Activated CD8-positive, alpha-beta memory T cell treated with anti-CD3 and anti-CD28 coated beads, Interleukin-2, amount 50 U/mL, for 24 hours (primary cell): ENCODE data around the gene ERICH6B.
"Not testable (repeated sequence)": the region's sequence is repeated elsewhere in the genome, so short reads cannot be mapped to it uniquely, and the experiment has no call there.

ENCODE experiments used
- DNase-seq: peaks from one replicate; pipeline ENCODE4 v3.0.0-alpha.2; 2020; ENCODE audit errors: extremely low read depth

ERICH6B gene

GRCh38 chr13:45615501-45616101, at the start of gene ERICH6B:
Gene ERICH6B, minus strand, starts transcription at chr13:45615739. Its CDS starts 18,734 bp downstream, at chr13:45597005.
- DNase-seq = no peak

DNA sequence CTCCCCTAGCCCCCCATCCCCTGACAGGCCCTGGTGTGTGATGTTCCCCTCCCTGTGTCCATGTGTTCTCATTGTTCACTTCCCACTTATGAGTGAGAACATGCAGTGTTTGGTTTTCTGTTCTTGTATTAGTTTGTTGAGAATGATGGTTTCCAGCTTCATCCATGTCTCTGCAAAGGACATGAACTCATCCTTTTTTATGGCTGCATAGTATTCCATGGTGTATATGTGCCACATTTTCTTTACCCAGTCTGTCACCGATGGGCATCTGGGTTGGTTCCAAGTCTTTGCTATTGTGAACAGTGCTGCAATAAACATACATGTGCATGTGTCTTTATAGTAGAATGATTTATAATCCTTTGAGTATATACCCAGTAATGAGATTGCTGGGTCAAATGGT, 47.4 kb upstream of the ERICH6B start:
- DNase-seq = not testable (repeated sequence)

DNA sequence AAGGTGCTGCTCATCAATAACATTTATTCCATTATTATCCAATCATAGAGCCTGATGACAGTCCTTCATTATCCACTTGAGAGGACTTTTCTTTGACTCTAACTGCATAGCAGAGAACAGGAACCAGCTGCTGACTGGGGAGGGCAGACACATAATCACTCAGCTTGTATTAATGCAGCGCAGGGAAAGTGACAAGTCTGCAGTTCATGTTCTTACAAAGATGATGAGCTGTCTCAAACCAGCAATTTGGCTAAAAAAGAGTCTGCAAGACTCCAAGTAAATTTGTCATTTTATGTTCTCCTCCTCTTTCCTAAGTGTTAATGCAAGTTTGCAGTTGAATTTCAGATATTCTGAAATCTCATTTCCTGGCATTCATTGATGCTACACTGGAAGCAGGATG, 46.6 kb upstream of the ERICH6B start:
- DNase-seq = no peak

DNA sequence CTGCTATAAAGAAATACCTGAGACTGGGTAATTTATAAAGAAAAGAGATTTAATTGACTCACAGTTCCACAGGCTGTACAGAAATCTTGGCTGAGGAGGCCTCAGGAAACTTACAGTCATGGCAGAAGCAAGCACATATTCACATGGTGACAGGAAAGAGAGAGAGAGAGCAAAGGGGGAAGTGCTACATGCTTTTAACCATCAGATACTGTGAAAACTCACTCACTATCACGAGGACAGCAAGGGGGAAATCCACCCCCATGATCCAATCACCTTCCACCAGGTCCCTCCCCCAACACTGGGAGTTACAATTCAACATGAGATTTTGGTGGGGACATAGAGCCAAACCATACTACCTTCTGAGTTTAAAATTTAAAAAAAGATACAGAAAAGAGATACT, 44.9 kb upstream of the ERICH6B start:
- not testable (repeated sequence) for DNase-seq

GRCh38 chr13:45659536-45659935, 44.0 kb upstream of the ERICH6B start:
- no peak for DNase-seq

DNA sequence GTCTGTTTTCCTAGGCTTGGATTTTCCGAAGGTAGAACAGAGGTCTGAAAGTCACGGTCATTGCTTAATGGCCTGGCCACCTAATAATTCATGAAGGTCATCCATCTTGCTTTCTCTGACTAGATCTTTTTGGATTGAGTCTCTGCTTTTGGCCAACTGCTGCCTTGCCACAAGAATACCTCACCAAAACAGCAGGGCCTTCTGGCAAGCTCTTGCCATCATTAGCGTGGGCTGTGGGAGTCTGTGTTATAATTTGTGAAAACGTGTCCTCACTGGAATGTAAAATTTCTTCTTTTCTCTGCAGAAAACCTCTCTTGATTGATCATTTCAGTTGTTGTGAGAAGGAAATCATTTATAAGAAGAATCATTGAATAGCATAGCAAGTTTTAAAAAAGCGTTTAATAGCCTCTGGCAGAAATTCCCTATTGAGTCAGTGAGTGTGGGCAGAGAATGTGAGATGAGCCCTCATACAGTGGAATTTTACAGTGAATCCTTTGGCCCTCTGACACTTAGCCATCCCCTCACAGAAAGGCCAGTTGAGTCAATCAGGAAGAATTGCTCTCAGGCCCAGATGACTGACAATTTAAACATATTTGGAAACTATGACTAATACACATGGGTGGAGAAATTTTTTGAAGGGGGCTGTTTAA, 43.2 kb upstream of the ERICH6B start:
- DNase-seq = no peak

DNA sequence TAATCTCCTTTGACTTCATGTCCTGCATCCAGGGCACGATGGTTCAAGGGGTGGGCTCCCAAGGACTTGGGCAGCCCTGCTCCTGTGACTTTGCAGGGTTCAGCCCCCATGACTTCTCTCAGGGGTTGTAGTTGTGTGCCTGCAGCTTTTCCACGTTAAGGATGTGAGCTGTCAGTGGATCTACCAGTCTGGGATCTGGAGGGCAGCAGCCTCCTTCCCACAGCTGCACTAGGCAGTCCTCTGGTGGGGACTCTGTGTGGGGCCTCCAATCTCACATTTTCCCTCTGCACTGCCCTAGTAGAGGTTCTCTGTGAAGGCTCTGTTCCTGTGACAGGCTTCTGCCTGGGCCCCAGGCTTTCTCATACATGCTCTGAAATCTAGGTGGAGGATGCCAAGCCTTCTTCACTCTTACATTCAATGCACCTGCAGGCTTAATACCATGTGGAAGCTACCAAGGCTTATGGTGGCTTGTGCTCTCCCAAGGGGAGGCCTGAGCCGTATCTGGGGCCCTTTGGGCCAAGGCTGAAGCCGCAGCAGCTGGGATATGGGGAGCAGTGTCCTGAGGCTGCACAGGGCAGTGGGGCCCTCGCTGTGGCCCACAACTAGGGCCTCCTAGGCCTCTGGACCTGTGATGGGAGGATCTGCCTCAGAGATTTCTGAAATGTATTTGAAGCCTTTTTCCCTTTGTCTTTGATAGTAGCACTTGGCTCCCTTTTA, 39.3 kb upstream of the ERICH6B start:
- no peak for DNase-seq

GRCh38 chr13:45645263-45645662, 29.7 kb upstream of the ERICH6B start:
- not testable (repeated sequence) for DNase-seq

GRCh38 chr13:45642159-45642558, 26.6 kb upstream of the ERICH6B start:
- DNase-seq = not testable (repeated sequence)

DNA sequence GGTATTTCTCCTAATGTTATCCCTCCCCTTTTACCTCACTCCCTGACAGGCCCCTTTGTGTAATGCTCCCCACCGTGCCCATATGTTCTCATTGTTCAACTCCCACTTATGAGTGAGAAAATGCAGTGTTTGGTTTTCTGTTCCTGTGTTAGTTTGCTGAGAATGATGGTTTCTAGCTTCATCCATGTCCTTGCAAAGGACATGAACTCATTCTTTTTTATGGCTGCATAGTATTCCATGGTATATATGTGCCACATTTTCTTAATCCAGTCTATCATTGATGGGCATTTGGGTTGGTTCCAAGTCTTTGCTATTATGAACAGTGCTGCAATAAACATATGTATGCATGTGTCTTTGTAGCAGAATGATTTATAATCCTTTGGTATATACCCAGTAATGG, 19.8 kb upstream of the ERICH6B start:
- not testable (repeated sequence) for DNase-seq

DNA sequence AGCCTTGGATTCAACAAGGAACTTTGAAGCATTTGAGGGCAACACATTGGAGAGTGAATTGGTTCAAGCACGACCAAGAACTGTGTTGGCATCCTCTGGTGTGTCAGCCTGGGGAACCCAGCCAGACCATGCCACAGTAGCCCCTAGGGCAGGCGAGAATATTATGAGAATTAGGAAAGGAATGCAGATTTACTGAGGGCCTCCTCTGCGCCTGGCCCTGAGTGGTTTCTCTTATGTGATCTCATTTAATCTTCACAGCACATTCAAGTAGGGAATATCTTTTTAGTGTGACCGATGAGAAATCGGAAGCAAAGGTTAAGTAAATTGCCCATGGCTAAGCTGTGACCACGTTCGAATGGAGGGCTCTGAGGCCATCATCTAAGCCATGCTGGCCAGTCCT, 15.3 kb upstream of the ERICH6B start:
- DNase-seq = no peak

GRCh38 chr13:45629940-45630339, 14.4 kb upstream of the ERICH6B start:
- no peak for DNase-seq

GRCh38 chr13:45628094-45628493, 12.6 kb upstream of the ERICH6B start:
- DNase-seq = no peak

DNA sequence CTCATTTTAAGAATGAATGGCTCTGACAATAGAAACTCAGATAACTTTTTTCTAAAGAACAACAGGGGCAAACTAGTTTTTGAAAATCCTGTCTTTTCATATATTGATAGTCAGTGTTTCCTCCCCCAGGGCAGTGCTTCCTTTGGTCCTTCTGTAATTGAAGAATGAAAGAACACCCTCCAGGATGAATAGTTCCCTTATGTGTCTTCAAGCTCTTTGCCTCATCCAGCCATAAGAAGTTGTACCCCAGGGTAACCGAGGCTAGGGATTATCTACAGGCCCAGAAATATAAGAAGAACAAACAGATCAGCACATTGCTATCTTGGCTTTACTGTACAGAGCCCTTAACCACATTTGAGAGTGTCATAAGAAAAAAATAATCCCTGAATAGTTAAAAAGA, 12.1 kb upstream of the ERICH6B start:
- DNase-seq = no peak

DNA sequence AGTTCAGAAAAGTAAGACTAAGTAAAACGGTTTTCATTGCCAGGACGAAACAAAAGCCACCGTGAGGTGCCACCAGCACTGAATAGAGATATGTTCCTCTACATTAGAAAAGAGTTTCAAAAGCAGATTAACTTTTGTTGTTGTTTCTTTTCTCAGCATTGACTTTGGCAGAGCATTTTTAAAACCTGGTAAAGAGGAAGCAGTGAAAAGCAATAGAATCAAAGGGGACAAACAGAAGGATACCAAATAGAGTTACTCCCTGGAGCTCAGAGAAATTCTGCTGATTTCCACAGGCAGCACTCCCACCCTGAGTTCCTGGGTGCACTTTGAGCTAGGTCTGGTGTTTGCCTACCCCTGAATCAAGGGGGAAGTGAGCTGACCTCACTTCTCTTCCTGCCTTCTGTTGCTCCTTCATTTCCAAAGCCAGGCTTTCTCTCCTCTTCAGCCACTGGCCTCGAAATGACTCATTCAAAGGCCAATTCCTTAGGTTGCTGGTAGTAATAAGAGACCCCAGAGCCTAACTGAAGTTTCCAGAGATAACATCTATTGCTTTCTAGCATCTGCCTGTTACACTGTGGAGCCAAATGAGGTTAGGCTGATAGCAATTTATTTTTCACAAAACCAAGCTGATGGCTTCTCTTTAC, 11.3 kb upstream of the ERICH6B start:
- DNase-seq = no peak

GRCh38 chr13:45623516-45624090, 8.1 kb upstream of the ERICH6B start:
- no peak for DNase-seq

- no peak for DNase-seq
Observed at GRCh38 chr13:45621950-45622349, 6.4 kb upstream of the ERICH6B start.

- DNase-seq = no peak
Observed at GRCh38 chr13:45607931-45608330, 7.6 kb downstream of the ERICH6B start.

DNA sequence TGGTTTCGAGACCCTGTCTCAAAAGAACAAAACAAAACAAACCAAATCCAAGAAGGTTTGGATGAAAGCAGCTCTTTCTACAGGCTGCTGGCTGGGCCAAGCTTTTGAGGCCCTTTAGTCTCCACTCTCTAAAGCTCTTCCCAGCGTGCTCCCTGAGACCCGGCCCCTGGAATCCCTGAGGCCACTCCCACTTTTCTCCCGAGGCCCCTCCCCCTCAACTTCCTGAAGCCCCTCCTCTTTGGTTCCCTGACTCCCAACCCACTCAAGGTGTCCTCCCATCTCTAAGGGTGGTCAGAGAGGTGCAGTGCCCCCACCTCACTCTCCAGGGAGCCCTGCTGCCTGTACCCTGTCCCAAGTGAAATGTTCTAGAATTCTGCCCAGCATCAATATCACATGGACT, 10.6 kb downstream of the ERICH6B start:
- DNase-seq = no peak

DNA sequence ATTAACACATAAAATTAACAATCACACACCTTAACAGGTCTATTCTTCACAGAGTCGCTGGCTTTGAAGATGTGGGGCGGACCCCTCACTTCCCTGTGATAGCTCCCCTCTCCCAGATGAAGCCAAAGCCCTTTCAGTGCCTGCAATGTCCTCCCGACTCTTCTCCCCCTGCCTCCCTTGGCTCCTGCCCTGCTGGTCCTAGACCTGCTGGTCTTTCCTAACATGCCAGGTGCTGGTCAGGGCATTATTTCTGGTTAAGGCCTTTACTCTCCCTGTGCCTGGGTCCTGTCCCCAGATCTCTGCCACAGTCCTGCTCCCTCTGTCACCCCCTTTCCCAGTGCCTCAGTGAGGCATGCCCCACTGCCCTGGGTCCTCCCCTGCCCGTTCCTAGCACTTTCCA, 12.2 kb downstream of the ERICH6B start:
- no peak for DNase-seq

- DNase-seq = no peak
Observed at GRCh38 chr13:45602183-45603170, 13.1 kb downstream of the ERICH6B start.
